SK-N-SH treated with all-trans-retinoic acid at 6 μM for 48 hours (cell line): ENCODE measurements around the gene LATS1.

Experiments used
- ARNTL ChIP-seq: fragments of 450-650 bp; formaldehyde crosslinking; IDR thresholded peaks from 2 replicates; pipeline ENCODE4 v1.5.0; 2020; ENCODE audit warnings: low read depth, mild to moderate bottlenecking, moderate library complexity, borderline replicate concordance
- BACH2 ChIP-seq: fragments of 250-450 bp; sonication (Bioruptor Pico); IDR thresholded peaks from 2 replicates; pipeline ENCODE4 v1.9.0; 2021; ENCODE audit warnings: mild to moderate bottlenecking, borderline replicate concordance
- CREB5 ChIP-seq: fragments of 250-450 bp; sonication (Bioruptor Pico); IDR thresholded peaks from 2 replicates; pipeline ENCODE4 v1.5.1; 2020; ENCODE audit warnings: low read depth, mild to moderate bottlenecking, moderate library complexity
- CSRNP3 ChIP-seq: fragments of 250-450 bp; sonication (Bioruptor Pico); IDR thresholded peaks from 2 replicates; pipeline ENCODE4 v1.5.1; 2021; ENCODE audit warnings: mild to moderate bottlenecking, moderate library complexity
- PATZ1 ChIP-seq: fragments of 250-450 bp; sonication (Bioruptor Pico); IDR thresholded peaks from 2 replicates; pipeline ENCODE4 v1.8.0; 2020; ENCODE audit warnings: mild to moderate bottlenecking, moderate library complexity, borderline replicate concordance
- POU6F1 ChIP-seq: fragments of 250-450 bp; sonication (Bioruptor Pico); IDR thresholded peaks from 2 replicates; pipeline ENCODE4 v1.8.0; 2021; ENCODE audit warnings: low read depth, mild to moderate bottlenecking, moderate library complexity, borderline replicate concordance
- RARB ChIP-seq: fragments of 250-450 bp; sonication (Bioruptor Pico); IDR thresholded peaks from 2 replicates; pipeline ENCODE4 v1.8.0; 2021; ENCODE audit warnings: mild to moderate bottlenecking, moderate library complexity
- SNAI2 ChIP-seq: fragments of 250-450 bp; sonication (Bioruptor Pico); IDR thresholded peaks from 2 replicates; pipeline ENCODE4 v1.5.0; 2020; ENCODE audit warnings: mild to moderate bottlenecking, moderate library complexity
- TOX ChIP-seq: fragments of 250-450 bp; sonication (Bioruptor Pico); IDR thresholded peaks from 2 replicates; pipeline ENCODE4 v1.8.0; 2021; ENCODE audit warnings: mild to moderate bottlenecking, moderate library complexity, borderline replicate concordance
- TSHZ2 ChIP-seq: fragments of 250-450 bp; sonication (Bioruptor Pico); IDR thresholded peaks from 2 replicates; pipeline ENCODE4 v1.5.0; 2020; ENCODE audit warnings: mild to moderate bottlenecking, moderate library complexity
- ZC3H10 ChIP-seq: fragments of 250-450 bp; sonication (Bioruptor Pico); IDR thresholded peaks from 2 replicates; pipeline ENCODE4 v1.5.1; 2021; ENCODE audit warnings: mild to moderate bottlenecking, moderate library complexity
- ZFP3 ChIP-seq: fragments of 250-450 bp; sonication (Bioruptor Pico); IDR thresholded peaks from 2 replicates; pipeline ENCODE4 v1.5.0; 2020; ENCODE audit warnings: mild to moderate bottlenecking, moderate library complexity

GRCh38 chr6:149691201-149691600 is 26.7 kb downstream of the LATS1 start:
- TF ChIP-seq ZFP3 (CRISPR knock-in tag) (no peak), TOX (no peak), TSHZ2 (CRISPR knock-in tag) (no peak), CREB5 (CRISPR knock-in tag) (no peak), PATZ1 (CRISPR knock-in tag) (no peak), POU6F1 (CRISPR knock-in tag) (no peak), BACH2 (CRISPR knock-in tag) (no peak), ARNTL (no peak), CSRNP3 (CRISPR knock-in tag) (no peak), RARB (CRISPR knock-in tag) (no peak), SNAI2 (CRISPR knock-in tag) (no peak), ZC3H10 (CRISPR knock-in tag) (no peak)
